Raji (cell line): ENCODE results near the gene SUFU.

Source experiments
- POLR2A ChIP-seq: IDR thresholded peaks from 2 replicates; pipeline ENCODE4 v1.6.1; 2011; ENCODE audit warnings: low read depth, low read length, control low read depth; ENCODE audit not compliant: insufficient read depth

SUFU gene

DNA sequence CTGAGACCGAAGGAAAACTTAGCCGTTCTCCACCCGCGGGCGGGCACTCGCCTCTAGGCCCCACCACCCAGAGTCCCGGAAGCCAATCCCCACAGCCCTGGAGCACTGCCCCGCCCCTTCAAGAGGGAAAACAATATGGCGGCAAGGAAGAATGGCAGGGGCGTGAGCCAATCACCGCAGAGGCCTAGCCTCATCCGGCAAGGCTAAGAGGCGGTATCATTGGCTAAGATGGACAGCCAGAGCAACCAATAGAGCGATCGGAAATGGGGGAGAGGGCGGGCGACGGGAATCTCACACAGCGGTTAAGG lies 1.8 kb upstream of the SUFU start:
- no peak for TF ChIP-seq POLR2A

DNA sequence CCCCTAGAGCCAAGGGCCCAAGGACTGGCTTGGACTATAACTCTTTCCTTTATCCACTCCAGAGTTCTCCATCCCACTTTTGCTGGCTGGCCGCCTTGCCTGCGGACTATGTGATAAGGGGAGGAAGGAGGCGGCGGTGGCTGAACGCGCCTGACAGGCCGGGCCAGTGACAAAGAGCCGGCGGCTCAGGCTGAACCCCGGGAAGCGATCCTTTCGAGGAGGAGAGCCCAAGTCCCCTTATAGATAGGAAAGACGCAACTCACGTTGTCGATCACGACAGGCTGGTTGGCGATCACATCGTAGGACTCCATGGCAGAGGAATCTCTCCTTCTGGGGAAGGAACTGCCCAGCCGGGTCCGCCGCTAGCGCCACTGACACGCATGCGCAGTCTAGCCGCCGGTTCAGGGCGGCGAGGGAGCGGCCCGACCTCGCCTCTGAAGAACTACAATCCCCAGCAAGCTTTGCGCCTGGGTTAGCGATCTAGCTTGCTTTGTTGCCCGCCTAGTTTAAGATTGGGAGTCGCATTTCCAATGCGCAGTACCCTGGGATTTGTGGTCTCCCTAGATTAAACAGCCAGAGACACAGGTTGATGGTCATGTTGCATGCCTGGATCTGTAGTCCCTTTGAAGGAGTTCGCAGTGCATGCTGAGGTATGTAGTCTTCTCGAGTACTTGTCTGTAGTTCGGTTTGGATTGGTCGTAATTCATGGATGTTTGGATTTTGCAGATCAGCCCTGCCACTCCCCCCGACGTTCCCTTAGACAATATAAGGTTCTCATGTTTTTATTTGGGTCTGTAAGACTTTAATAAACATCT lies 1.2 kb upstream of the SUFU start, which contains the start of gene ACTR1A:
Gene ACTR1A (minus strand): TSS at position 376 of the 815 bp plus-strand sequence. CDS start 65 bp downstream, at position 311.
- peak; percentile 77 for TF ChIP-seq POLR2A

DNA sequence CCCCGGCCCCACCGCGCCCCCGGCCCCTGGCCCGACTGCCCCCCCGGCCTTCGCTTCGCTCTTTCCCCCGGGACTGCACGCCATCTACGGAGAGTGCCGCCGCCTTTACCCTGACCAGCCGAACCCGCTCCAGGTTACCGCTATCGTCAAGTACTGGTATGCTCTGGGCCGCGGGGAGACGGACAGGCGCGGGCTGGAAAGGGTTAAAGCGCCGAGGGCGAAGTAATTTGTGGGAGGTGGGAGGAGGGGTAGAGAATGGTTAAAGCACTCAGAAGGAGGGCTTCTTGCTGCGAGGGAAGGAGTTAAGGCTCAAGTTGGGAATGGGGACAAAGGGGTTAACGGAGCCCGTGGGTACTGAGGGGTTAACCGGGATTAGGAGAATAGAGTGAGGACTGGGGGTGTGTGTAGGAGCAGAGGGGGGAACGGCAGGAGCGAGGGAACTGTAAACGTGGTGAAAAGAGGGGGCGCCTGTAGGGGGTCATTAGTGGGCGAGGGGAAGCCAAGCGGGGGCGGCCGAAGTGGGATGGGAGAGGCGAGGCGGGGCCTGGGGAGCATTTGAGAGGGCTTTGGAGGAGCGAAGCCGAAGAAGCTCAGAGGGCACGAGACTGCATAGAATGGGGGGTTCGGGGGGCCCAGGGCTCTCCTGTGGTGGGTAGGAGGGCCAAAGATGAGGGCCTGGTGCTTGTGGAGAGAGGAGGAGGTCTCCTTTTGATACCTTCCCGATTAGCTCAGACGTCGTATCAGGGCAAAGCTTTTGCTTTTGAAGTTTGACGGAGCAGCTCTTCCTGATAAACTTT lies 605 bp downstream of the SUFU start:
- TF ChIP-seq POLR2A: no peak

DNA sequence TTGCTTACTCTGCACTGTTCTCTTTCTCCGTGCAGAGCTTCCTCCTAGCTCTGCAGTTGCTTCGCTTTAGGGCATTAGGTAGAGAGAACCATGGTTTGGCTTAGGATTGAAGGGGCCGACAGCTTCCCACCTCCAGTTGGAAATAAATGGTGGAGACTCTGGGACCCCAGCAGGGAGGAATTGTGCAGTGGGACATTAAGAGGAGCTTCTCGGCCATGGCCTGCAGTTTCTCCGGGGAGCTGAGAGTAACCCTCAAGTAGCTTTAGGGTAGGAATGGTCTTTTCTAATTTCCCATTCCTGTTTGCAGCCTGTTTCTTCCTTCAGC lies 1.2 kb downstream of the SUFU start:
- TF ChIP-seq POLR2A: no peak

DNA sequence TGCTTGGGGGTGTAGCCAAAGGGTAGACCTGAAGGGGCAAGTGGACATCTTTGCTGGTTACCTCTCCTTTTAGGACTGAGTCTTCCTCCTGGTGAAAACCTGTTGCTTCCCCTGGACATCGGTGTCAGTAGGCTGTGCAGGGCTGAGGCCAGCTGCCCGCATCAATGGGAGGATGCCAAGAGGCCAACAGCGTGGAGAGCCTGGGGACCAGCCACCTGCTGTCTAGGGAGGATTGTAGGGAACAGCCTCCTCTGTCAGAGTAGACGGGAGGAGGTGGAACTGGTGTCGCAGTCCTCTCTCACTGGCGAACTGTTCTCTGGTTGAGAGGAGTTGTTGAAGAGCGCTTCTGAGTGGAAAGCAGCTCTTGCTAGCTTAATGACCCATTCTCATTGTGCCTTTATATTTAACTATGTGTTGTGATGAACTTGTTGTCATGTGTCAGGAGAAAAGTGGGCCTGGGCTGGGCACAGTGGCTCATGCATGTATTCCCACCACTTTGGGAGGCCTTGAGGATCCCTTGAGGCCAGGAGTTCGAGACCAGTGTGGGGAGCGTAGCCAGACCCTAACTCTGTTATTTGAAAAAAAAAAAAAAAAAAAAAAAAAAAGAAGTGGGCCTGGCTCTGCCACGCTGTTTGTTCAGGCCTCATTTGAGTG lies 1.8 kb downstream of the SUFU start:
- no peak for TF ChIP-seq POLR2A

DNA sequence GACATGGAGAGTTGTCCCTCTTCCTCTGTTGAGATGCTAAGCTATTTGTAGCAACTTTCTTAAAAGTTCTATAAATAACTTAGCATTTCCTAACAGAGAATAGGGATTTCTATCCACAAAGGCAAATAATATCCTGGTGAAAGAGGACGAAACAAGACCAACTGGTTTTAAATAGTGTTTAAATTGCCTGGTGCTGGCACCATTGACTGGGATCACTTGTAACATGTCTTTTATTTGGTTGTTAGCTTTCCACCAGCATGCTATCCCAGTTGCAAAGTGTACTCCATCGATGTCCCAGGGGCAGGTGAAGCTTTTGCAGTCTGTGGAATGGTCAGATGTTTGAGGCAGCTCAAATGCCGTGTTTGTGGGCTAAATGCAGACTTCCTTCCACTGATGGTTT lies 3.7 kb downstream of the SUFU start:
- no peak for TF ChIP-seq POLR2A

DNA sequence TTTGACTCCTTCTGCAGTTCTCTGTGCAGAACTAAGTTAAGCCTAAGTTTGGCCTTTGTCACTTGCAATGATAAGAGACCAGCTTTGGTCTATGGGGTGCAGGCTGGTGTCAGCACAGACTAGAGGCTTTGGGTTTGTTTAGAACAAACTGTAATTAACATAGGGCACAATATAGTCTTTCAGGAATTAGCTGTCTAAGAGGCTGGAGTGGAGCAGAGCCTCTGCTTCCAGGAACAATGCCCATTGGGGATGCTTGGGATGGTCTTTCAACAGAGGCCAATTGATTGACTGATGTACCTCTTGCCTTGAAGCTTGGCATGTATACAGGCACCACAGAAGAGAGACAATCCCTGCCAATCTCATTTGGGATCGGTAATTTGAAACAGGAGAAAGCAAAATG lies 4.7 kb downstream of the SUFU start:
- no peak for TF ChIP-seq POLR2A

DNA sequence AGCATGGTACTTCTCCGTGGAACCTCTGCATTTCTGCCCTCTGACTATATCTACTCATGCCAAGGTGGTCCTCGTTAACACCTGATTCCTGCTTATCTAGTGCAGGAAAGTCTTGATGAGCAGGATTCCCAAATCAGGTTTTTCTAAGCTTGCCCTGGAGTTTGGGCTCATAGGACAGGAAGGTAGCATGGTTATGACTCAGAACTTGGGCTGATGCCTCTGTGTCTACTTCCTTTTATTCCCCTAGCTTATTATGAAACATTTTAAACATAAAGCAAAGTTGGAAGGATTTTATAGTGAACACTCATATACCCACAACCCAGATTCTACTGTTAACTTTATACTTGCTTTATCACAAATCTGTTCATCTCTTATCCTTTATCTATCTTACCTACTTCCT lies 5.6 kb downstream of the SUFU start:
- TF ChIP-seq POLR2A: no peak

DNA sequence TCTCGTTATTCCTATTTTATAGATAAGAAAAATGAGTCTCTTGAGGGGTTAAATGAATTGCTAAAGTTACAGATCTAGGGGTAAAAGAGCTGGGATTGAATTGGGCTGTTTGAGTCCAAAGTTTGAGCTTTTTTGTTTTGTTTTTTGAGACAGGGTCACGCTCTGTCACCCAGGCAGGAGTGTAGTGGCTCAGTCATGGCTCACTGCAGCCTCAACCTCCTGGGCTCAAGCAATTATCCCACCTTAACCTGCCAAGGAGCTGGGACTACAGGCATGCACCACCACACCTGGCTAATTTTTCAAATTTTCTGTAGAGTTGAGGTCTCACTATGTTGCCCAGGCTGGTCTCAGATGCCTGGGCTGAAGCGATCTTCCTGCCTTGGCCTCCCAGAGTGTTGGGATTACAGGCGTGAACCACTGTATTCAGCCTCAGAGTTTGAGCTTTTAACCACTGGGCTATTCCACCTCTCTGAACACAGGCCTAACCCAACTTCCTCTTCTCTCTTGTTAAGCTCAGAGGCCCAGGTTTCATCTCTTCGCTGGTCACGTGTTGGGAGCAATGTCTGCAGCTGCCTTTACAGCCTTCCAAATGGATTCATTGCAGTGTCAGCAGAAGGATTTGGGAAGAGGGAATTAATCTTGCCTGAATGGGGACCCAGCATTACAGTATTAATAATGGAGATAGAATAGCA lies 8.0 kb downstream of the SUFU start:
- no peak for TF ChIP-seq POLR2A

DNA sequence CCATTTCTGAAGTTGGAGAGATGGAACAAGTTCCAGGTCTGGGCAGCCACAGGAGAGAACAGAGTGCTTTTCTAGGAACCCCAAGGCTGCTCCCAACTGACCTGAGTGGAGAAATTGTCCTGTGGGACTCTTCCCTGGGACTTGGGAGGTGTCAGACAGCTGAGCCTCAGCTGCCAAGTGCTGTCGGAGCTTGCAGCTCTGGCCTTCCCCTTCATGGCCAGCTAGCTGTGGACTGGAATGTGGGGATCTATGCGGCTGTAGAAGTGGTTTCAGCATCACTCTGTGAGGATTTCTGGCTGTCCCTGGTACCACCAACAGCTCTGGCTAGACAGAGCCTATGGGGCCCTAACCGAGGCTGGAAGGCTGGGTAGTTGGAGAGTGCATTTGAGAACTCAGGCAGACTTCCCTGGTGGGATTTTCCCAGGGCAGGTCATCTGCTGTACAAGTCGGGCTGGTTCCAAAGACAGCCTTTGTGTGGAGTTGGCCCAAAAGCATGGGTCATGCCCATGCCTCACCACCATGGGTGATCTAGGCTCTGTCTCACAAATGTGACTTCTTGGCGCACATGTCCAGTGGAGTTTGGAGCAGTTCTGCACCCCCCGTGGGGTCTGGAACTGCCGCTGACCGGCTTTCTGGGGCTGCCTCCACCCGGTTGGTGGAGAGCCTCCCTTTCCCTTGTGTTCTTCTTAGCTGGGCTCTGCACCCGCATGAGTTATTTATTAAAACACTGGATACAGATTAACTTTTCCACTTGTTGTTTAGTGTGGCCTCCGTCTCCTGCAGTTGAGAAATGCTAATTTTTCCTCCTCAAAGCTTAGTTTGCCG lies 10.9 kb downstream of the SUFU start:
- TF ChIP-seq POLR2A: no peak

DNA sequence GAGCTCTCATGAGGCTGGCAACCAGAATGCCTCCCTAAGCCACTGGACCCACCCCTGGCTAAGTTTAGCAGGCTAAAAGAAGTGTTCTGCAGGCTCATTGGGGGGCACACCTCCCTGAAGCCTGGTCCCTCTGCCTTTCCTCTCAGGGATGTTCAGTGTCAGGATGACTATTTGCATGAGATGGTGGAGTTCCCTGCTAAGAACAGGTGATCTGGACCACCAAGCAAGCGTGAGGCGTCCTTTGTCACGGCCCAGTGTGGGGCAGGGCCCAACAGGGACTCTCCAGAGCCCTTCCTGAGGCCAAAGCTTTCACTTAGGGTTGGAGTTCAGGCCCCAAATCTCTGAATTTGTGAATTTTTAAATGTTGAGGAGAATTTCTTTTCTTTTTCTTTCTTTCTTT lies 12.0 kb downstream of the SUFU start:
- no peak for TF ChIP-seq POLR2A

DNA sequence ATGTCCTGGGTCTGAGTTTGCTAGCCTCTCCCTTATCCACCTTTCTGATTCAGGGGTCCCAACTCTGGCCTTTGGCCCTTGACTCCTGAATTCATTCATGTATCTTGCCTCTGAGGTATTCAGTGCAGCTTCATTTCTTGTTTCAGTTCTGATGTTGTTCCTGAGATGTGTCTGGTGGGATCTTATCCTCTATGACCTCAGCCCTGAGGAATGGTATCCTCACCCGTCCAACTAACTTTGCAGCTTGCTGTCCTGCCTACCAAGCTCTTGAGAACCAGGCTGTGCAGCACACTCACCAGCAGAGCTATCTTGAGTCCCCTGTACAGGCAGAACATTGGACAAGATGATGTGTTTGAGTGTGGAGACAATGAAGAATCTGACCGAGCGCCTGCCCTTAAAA lies 13.8 kb downstream of the SUFU start:
- no peak for TF ChIP-seq POLR2A

DNA sequence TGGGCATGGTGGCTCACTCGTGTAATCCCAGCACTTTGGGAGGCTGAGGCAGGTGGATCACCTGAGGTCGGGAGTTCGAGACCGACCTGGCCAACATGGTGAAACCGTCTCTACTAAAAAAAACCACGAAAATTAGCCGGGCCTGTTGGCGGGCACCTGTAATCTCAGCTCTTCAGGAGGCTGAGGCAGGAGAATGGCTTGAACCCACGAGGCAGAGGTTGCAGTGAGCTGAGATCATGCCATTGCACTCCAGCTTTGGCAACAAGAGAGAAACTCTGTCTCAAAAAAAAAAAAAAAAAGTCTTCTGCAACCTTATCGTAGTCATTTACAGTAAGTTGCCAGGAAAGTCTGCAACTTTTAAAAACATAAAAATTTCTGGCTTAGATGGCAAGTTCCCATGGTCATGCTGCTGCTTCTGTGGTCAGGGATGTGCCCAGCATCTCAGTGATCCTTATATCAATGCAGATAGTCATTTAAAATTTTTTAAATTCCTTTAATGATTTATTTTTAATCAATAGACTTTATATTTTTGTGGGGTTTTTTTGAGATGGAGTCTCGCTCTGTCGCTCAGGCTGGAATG lies 15.6 kb downstream of the SUFU start:
- no peak for TF ChIP-seq POLR2A

DNA sequence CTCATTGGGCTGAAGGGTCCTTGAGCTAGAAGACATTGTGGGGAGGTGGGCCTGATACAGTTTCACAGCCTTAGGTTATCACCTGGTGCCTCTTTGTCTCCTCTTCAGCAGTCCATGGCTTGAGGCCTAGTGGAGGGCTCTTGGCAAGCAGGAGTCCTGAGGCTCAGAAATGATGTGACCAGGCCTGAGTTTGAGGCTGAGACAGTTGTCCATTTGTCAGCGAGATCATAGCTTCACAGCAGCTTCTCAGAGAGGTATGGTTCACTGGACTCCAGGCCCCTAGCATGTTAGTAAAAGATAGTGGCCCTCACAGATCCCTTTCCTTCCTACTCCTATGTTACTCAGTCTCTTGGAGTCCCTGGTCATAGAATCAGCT lies 19.1 kb downstream of the SUFU start:
- no peak for TF ChIP-seq POLR2A

DNA sequence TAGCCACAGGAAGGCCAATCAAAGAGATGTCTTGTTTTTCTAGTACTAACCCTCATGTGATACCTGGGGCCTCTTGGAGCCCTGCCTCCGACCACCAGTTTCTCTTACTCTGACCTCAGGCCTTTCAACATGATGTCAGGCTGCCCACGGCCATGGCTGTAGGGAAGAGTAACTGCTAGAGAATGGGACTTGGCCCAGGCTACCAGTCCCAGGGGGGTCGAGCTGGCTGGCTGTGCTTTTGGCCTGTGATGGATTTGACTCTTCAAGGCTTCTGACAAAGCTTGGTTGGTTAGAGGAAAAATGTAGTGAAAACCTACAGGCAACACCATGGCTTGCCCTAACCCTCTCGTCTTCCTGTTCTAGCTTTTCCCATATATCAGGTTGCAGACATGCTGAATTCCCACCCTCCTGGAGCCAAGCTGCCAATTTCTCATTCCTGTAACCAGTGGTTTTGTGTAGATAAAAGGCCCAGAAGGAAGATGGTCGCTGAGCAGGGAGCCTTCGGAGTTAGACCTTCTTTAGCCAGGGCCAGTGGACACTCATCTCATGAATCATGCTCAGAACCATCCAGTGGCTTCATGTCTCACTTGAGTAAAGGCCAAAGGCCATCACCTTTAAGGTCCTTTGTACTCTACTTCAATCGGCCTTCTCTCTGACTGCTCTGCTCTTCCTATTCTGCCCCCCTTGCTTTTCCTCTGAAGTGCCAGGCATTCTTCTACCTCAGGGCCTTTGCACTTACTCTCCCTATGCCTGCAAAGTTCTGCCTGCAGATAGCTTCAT lies 19.7 kb downstream of the SUFU start:
- no peak for TF ChIP-seq POLR2A
